Pancreas (tissue), 10 donors: ENCODE results near the gene PCSK6. TPM values are rescaled to one million over a fixed set of nuclear protein-coding genes. Genes with fewer than 3 reads are reported as not detected.
A peak's percentile ranks its signal among the peaks of the same experiment; 100 is the strongest.

ENCODE experiments used
- ATAC-seq, 4 donors: fragments of 200-7000 bp; cut with Tn5 transposase; one replicate each; pipeline versions ENCODE4 v1.8.0 to v1.9.1; 2020; ENCODE audit warnings: mild to moderate bottlenecking in 4 of 4, moderate library complexity in 4 of 4
- DNase-seq, 6 donors: peaks; one replicate each; pipeline ENCODE4 v3.0.0-alpha.2; 2020
- FAIRE-seq: peaks from 2 replicates; lab custom pipeline; 2012; peaks lifted over from hg19 to GRCh38; lab: Jason Lieb, UNC
- H3K27ac ChIP-seq, 4 donors: fragments of 200-600 bp; sonication (generic); 1 replicate in 3 of 4; 2 replicates in 1 of 4; pipeline versions ENCODE4 v1.5.0 to v1.8.0; 2020
- H3K27me3 ChIP-seq, 4 donors: fragments of 200-600 bp; one replicate each; pipeline ENCODE4 v1.8.0; 2021
- H3K36me3 ChIP-seq, 3 donors: fragments of 200-600 bp; sonication (generic) in 1 of 3; one replicate each; pipeline versions ENCODE4 v1.5.0 to v1.8.0; 2020 to 2021
- H3K4me1 ChIP-seq, 3 donors: fragments of 200-600 bp; one replicate each; pipeline ENCODE4 v1.8.0; 2021
- H3K4me3 ChIP-seq, 4 donors: fragments of 200-600 bp; sonication (generic) in 2 of 4; one replicate each; pipeline versions ENCODE4 v1.5.0 to v1.8.0; 2020 to 2021
- H3K9me3 ChIP-seq, 4 donors: fragments of 200-600 bp; one replicate each; pipeline ENCODE4 v1.8.0; 2021
- CTCF ChIP-seq, 4 donors: fragments of 200-600 bp; sonication (generic) in 3 of 4; IDR thresholded peaks; one replicate each; pipeline versions ENCODE4 v1.5.0 to v1.8.0; 2021; ENCODE audit warnings: antibody characterized with exemption in 4 of 4
- WGBS, 2 donors: extraction: QIAGEN DNeasy Blood & Tissue Kit; methylation state at CpG; one replicate each; pipeline ENCODE4 v1.1.7; 2013; 5-methylcytosine and 5-hydroxymethylcytosine counted together
- intact Hi-C, 3 donors: fragments of 100-400 bp; cut with DNase I; formaldehyde crosslinking; loops; one replicate each; pipeline versions ENCODE4 v1.11.1 to v1.14.2; 2022
- polyA plus RNA-seq, 2 donors: library from polyadenylated mRNA; stranded (reverse); fragments of 200-250 nt; gene quantifications; one replicate each; pipeline ENCODE4 v1.2.3, GENCODE V29; 2013
- total RNA-seq, 6 donors: library from RNA; stranded (reverse); fragmentation: NEBNext Ultra II Directional in 4 of 6; extraction: Animal tissue kit (Norgen Biotek cat#: 25700) in 4 of 6; gene quantifications; one replicate each; pipeline versions ENCODE4 v1.2.1 to v1.2.4, GENCODE V29; 2021 to 2023
- donor health status: healthy with polysubstance abuse.
- donor health status: DM: no; HTN: no; CAD: no; lungs with moderate emphysema.
- donor health status: DM: no; HTN: no; CAD: no.
- donor health status: control.
- donor health status: control.
- donor health status: Bipolar disorder and iron deficiency.
- donor health status: DM: yes; HTN: yes; CAD: no.
- donor health status: DM: no; HTN: no; CAD: no.
- donor health status: DM: no; HTN: no; CAD: no.
- donor health status: DM: yes; HTN: yes; CAD: no.

The PCSK6 gene
- total and polyA plus RNA-seq, 8 donors: 0.87 to 4.5 (median 3.0) TPM

- Histone ChIP-seq H3K36me3 (no peaks in the 10 kb centered on the region), H3K27ac (no peak overlapping the region), H3K27me3 (no peaks in the 10 kb centered on the region), H3K4me3 (no peak overlapping the region), H3K9me3 (no peaks in the 10 kb centered on the region), H3K4me1 (no peaks in the 10 kb centered on the region)
- TF ChIP-seq CTCF (IDR thresholded peaks at IDR 0.05): no peak
- intact Hi-C loops: no loop called here
- WGBS, 2 donors: 84 to 90% methylated on average over 5 of the region's 5 CpGs
- no peak for FAIRE-seq
- no peak for DNase-seq
- no peak for ATAC-seq
Measured at GRCh38 chr15:101354891-101355623, 134.4 kb downstream of the PCSK6 start.

GRCh38 chr15:101353240-101353639 lies 136.3 kb downstream of the PCSK6 start:
- WGBS, 2 donors: 89 to 93% methylated on average over 7 of the region's 7 CpGs
- Histone ChIP-seq H3K36me3 (no peaks in the 10 kb centered on the region), H3K9me3 (no peaks in the 10 kb centered on the region), H3K4me3 (no peak overlapping the region), H3K4me1 (peaks cover 6 to 12% (median 9%) of the 10 kb centered on the region in 3 donors), H3K27me3 (no peaks in the 10 kb centered on the region), H3K27ac (no peak overlapping the region)
- ATAC-seq (no peak), DNase-seq (no peak), FAIRE-seq (no peak)
- intact Hi-C loops: no loop called here
- TF ChIP-seq CTCF (IDR thresholded peaks at IDR 0.05): no peak

GRCh38 chr15:101351736-101352135 lies 137.8 kb downstream of the PCSK6 start:
- no peak overlapping the region for H3K4me3 ChIP-seq
- H3K27me3 ChIP-seq: no peaks in the 10 kb centered on the region
- no peak for TF ChIP-seq CTCF (IDR thresholded peaks at IDR 0.05)
- no peak overlapping the region for H3K27ac ChIP-seq
- H3K9me3 ChIP-seq: no peaks in the 10 kb centered on the region
- H3K36me3 ChIP-seq: no peaks in the 10 kb centered on the region
- intact Hi-C loops: no loop called here
- peaks cover 6 to 12% (median 9%) of the 10 kb centered on the region in 3 donors for H3K4me1 ChIP-seq
- FAIRE-seq (no peak), ATAC-seq (no peak), DNase-seq (no peak)
- WGBS, 2 donors: 87 to 95% methylated on average over 2 of the region's 2 CpGs

- FAIRE-seq: no peak
- no peak for TF ChIP-seq CTCF (IDR thresholded peaks at IDR 0.05)
- intact Hi-C loops: no loop called here
Measured at GRCh38 chr15:101349047-101349951, 140.2 kb downstream of the PCSK6 start.

More at GRCh38 chr15:101349047-101349951, 140.2 kb downstream of the PCSK6 start:
- H3K9me3 ChIP-seq: no peaks in the 10 kb centered on the region
- peak overlapping the region in 3 of 4 donors; percentile 1 to 24 (median 5) for H3K27ac ChIP-seq
- DNase-seq: peak in 3 of 6 donors; percentile 36 to 49 (median 39)
- no peaks in the 10 kb centered on the region for H3K36me3 ChIP-seq
- WGBS, 2 donors: 34 to 41% methylated on average over 14 of the region's 14 CpGs
- H3K4me3 ChIP-seq: no peak overlapping the region
- ATAC-seq: peak; percentile 82 to 94 (median 89)
- peaks cover 6 to 12% (median 9%) of the 10 kb centered on the region in 3 donors for H3K4me1 ChIP-seq
- H3K27me3 ChIP-seq: no peaks in the 10 kb centered on the region
